HTERT RPE-1 (cell line): ENCODE results near the gene SPTLC1.

Experiments used
- in situ Hi-C: fragments of 300-500 bp; cut with MboI; formaldehyde crosslinking; loops from 4 replicates; pipeline ENCODE4 v1.14.3; 2020; ENCODE audit warnings: low sequenced_read_pairs

Gene SPTLC1

GRCh38 chr9:92098638-92099037 is 16.6 kb downstream of the SPTLC1 start:
- in situ Hi-C loops = no loop called here

- in situ Hi-C loops = no loop called here
These were observed 17.2 kb downstream of the SPTLC1 start for GRCh38 chr9:92097997-92098482.

- in situ Hi-C loops = no loop called here
These were observed 20.0 kb downstream of the SPTLC1 start for GRCh38 chr9:92095236-92095635.

- in situ Hi-C loops = no loop called here
These were observed 20.6 kb downstream of the SPTLC1 start for GRCh38 chr9:92094655-92095054.

- in situ Hi-C loops = no loop called here
These were observed 37.3 kb downstream of the SPTLC1 start for GRCh38 chr9:92077888-92078287.

- in situ Hi-C loops = no loop called here
These were observed 43.6 kb downstream of the SPTLC1 start for GRCh38 chr9:92071634-92072033.

GRCh38 chr9:92066168-92066567 is 49.0 kb downstream of the SPTLC1 start:
- in situ Hi-C loops = no loop called here

GRCh38 chr9:92064711-92065110 is 50.5 kb downstream of the SPTLC1 start:
- in situ Hi-C loops = no loop called here

- in situ Hi-C loops = no loop called here
These were observed 54.0 kb downstream of the SPTLC1 start for GRCh38 chr9:92061184-92061583.

GRCh38 chr9:92059661-92060060 is 55.6 kb downstream of the SPTLC1 start:
- in situ Hi-C loops = no loop called here

GRCh38 chr9:92058723-92059444 is 56.3 kb downstream of the SPTLC1 start:
- in situ Hi-C loops = no loop called here

- in situ Hi-C loops = no loop called here
These were observed 57.2 kb downstream of the SPTLC1 start for GRCh38 chr9:92058026-92058425.

- in situ Hi-C loops = no loop called here
These were observed 58.0 kb downstream of the SPTLC1 start for GRCh38 chr9:92057226-92057625.

- in situ Hi-C loops = no loop called here
These were observed 59.6 kb downstream of the SPTLC1 start for GRCh38 chr9:92055624-92056023.

GRCh38 chr9:92048924-92049625 is 66.1 kb downstream of the SPTLC1 start:
- in situ Hi-C loops = no loop called here

GRCh38 chr9:92047500-92047899 is 67.7 kb downstream of the SPTLC1 start:
- in situ Hi-C loops = no loop called here

- in situ Hi-C loops = no loop called here
These were observed 68.5 kb downstream of the SPTLC1 start for GRCh38 chr9:92046676-92047075.

- in situ Hi-C loops = no loop called here
These were observed 70.3 kb downstream of the SPTLC1 start for GRCh38 chr9:92044936-92045335.

- in situ Hi-C loops = no loop called here
These were observed 72.2 kb downstream of the SPTLC1 start for GRCh38 chr9:92043002-92043401.

- in situ Hi-C loops = no loop called here
These were observed 73.0 kb downstream of the SPTLC1 start for GRCh38 chr9:92042260-92042659.

GRCh38 chr9:92036756-92037155 is 78.5 kb downstream of the SPTLC1 start:
- in situ Hi-C loops = no loop called here

GRCh38 chr9:92036411-92036746 is 78.8 kb downstream of the SPTLC1 start:
- in situ Hi-C loops = no loop called here
